ENCODE data around the gene CLBA1. TPM values are rescaled to one million over a fixed set of nuclear protein-coding genes. Genes with fewer than 3 reads are reported as not detected.
A peak's percentile ranks its signal among the peaks of the same experiment; 100 is the strongest.

CLBA1 gene
- total and polyA plus RNA-seq, 9 of the 15 experiments (the other 6 are each of a cell fraction or from before 2014, with no cell fraction given): 0.04 to 3.9 (median 2.6) TPM

GRCh38 chr14:105019861-105020814 lies 34.5 kb downstream of the CLBA1 start (continued):
- TF ChIP-seq NR2C2 (CRISPR knock-in tag; IDR thresholded peaks at IDR 0.05): no peak
- peak; percentile 12 for TF ChIP-seq NR2C2 (tag; IDR thresholded peaks at IDR 0.05)
- TF ChIP-seq ZNF143 (CRISPR knock-in tag; IDR thresholded peaks at IDR 0.05): no peak
- TF ChIP-seq POLR3G (IDR thresholded peaks at IDR 0.05; ENCODE audit: extremely low read depth, insufficient read length, insufficient replicate concordance): no peak
- no peak for TF ChIP-seq ZNF174 (CRISPR knock-in tag; IDR thresholded peaks at IDR 0.05)
- no peak for TF ChIP-seq KLF6 (CRISPR knock-in tag; IDR thresholded peaks at IDR 0.05; ENCODE audit: borderline replicate concordance)
- no peak for TF ChIP-seq SP1 (CRISPR knock-in tag; IDR thresholded peaks at IDR 0.05)
- no peak for TF ChIP-seq HSF4 (CRISPR knock-in tag; IDR thresholded peaks at IDR 0.05; ENCODE audit: borderline replicate concordance)
- no peak for TF ChIP-seq PHF8 (IDR thresholded peaks at IDR 0.05; ENCODE audit: borderline replicate concordance, low read length)
- no peak for TF ChIP-seq TARDBP (IDR thresholded peaks at IDR 0.05)
- no peak for TF ChIP-seq RREB1 (CRISPR knock-in tag; IDR thresholded peaks at IDR 0.05)
- no peak for TF ChIP-seq CBX3 (IDR thresholded peaks at IDR 0.05; ENCODE audit: borderline replicate concordance in 1 of 2, low read length in 2 of 2)
- TF ChIP-seq XRCC3 (IDR thresholded peaks at IDR 0.05): no peak
- no peak for TF ChIP-seq CCAR2 (IDR thresholded peaks at IDR 0.05; ENCODE audit: low read depth, low read length)
- TF ChIP-seq GTF2F1 (IDR thresholded peaks at IDR 0.05; ENCODE audit: low read depth, low read length): no peak
- no peak for TF ChIP-seq MLLT1 (IDR thresholded peaks at IDR 0.05)
- TF ChIP-seq RBFOX2 (IDR thresholded peaks at IDR 0.05; ENCODE audit: low read depth, low read length): no peak
- TF ChIP-seq KDM4B (IDR thresholded peaks at IDR 0.05; ENCODE audit: borderline replicate concordance in 2 of 2, low read depth in 1 of 2): no peak
- TF ChIP-seq MBD2 (IDR thresholded peaks at IDR 0.05; ENCODE audit: borderline replicate concordance, low read depth): no peak
- no peak for TF ChIP-seq ZNF316 (IDR thresholded peaks at IDR 0.05)
- TF ChIP-seq CHD1 (IDR thresholded peaks at IDR 0.05; ENCODE audit: low read length): peak; percentile 9
- TF ChIP-seq POLR2H (tag; IDR thresholded peaks at IDR 0.05; ENCODE audit: low read depth): no peak
- no peak for TF ChIP-seq NCOA6 (IDR thresholded peaks at IDR 0.05)

Measured in K562 (cell line).